Measurements from ENCODE around the gene SEC14L5.
"Not testable (repeated sequence)": the region's sequence is repeated elsewhere in the genome, so short reads cannot be mapped to it uniquely, and the experiment has no call there.

The SEC14L5 gene

GRCh38 chr16:5042574-5043171 is 84.5 kb downstream of the SEC14L5 start:
- DNase-seq, result no peak

- DNase-seq, result no peak
Observed at GRCh38 chr16:5044011-5044540, 85.9 kb downstream of the SEC14L5 start.

GRCh38 chr16:5044581-5044980 is 86.5 kb downstream of the SEC14L5 start:
- DNase-seq, result not testable (repeated sequence)

GRCh38 chr16:5045499-5046115 is 87.5 kb downstream of the SEC14L5 start:
- no peak for DNase-seq

- DNase-seq, result no peak
Observed at GRCh38 chr16:5046914-5047313, 88.8 kb downstream of the SEC14L5 start.

GRCh38 chr16:5054876-5055865 is 97.0 kb downstream of the SEC14L5 start:
- DNase-seq, result no peak

- peak; percentile 70 for DNase-seq
Observed at GRCh38 chr16:5056352-5056751, 98.2 kb downstream of the SEC14L5 start.

- no peak for DNase-seq
Observed at GRCh38 chr16:5058476-5058875, 100.3 kb downstream of the SEC14L5 start.

GRCh38 chr16:5059386-5060072 is 101.4 kb downstream of the SEC14L5 start:
- DNase-seq, result no peak

- DNase-seq, result no peak
Observed at GRCh38 chr16:5060073-5060641, 102.0 kb downstream of the SEC14L5 start.

GRCh38 chr16:5062051-5062450 is 103.9 kb downstream of the SEC14L5 start:
- DNase-seq, result no peak

GRCh38 chr16:5062790-5063765 is 104.9 kb downstream of the SEC14L5 start:
- DNase-seq, result no peak

- DNase-seq, result no peak
Observed at GRCh38 chr16:5064915-5065314, 106.8 kb downstream of the SEC14L5 start.

- no peak for DNase-seq
Observed at GRCh38 chr16:5065326-5065725, 107.2 kb downstream of the SEC14L5 start.

- no peak for DNase-seq
Observed at GRCh38 chr16:5065813-5066212, 107.7 kb downstream of the SEC14L5 start, which contains the start of gene C16orf89. Gene C16orf89 (minus strand): TSS chr16:5065956. CDS start chr16:5065908, 48 bp downstream.

GRCh38 chr16:5066511-5066910 is 108.4 kb downstream of the SEC14L5 start:
- DNase-seq, result no peak

All from activated CD8-positive, alpha-beta memory T cell treated with anti-CD3 and anti-CD28 coated beads for 24 hours (primary cell).